ENCODE data around the gene ZBTB48. TPM values are rescaled to one million over a fixed set of nuclear protein-coding genes. Genes with fewer than 3 reads are reported as not detected.

The ZBTB48 gene
- total RNA-seq, 2 donors from 2014 or later: 39.2 to 50.6 TPM

- DNase-seq: peak; percentile 25 to 28
- H3K27ac Mint-ChIP-seq: no peak overlapping the region
Observed at GRCh38 chr1:6614929-6615785, 35.4 kb downstream of the ZBTB48 start.

GRCh38 chr1:6619045-6619444, 39.3 kb downstream of the ZBTB48 start:
- H3K9me3 Mint-ChIP-seq: no peaks in the 10 kb centered on the region

More at GRCh38 chr1:6614929-6615785, 35.4 kb downstream of the ZBTB48 start:
- no peaks in the 10 kb centered on the region for H3K9me3 Mint-ChIP-seq
- H3K4me1 Mint-ChIP-seq (ENCODE audit: low read depth): peaks cover 25% of the 10 kb centered on the region
- H3K27me3 Mint-ChIP-seq (ENCODE audit: low read depth): no peaks in the 10 kb centered on the region
- H3K36me3 Mint-ChIP-seq (ENCODE audit: insufficient read depth in 2 of 2): peaks cover 5 to 12% of the 10 kb centered on the region in 2 donors
- no peak for ATAC-seq (replicated peaks in 1 of 2)
- peak overlapping the region; percentile 62 to 79 for H3K4me3 Mint-ChIP-seq

GRCh38 chr1:6621429-6622391, 41.9 kb downstream of the ZBTB48 start:
- Mint-ChIP-seq H3K4me3 (no peak overlapping the region), H3K36me3 (ENCODE audit: insufficient read depth in 2 of 2) (peaks cover 2 to 12% of the 10 kb centered on the region in 2 donors), H3K27ac (no peak overlapping the region), H3K27me3 (ENCODE audit: low read depth) (no peaks in the 10 kb centered on the region), H3K9me3 (no peaks in the 10 kb centered on the region), H3K4me1 (ENCODE audit: low read depth) (peaks cover 16% of the 10 kb centered on the region)
- ATAC-seq (replicated peaks in 1 of 2) (no peak), DNase-seq (no peak)

More at GRCh38 chr1:6619045-6619444, 39.3 kb downstream of the ZBTB48 start:
- Mint-ChIP-seq H3K36me3 (ENCODE audit: insufficient read depth in 2 of 2) (peaks cover 3 to 17% of the 10 kb centered on the region in 2 donors), H3K4me3 (no peak overlapping the region), H3K27ac (no peak overlapping the region), H3K4me1 (ENCODE audit: low read depth) (peaks cover 15% of the 10 kb centered on the region), H3K27me3 (ENCODE audit: low read depth) (no peaks in the 10 kb centered on the region)
- DNase-seq: no peak
- ATAC-seq (replicated peaks in 1 of 2): no peak

GRCh38 chr1:6622396-6623152, 42.8 kb downstream of the ZBTB48 start:
- H3K4me3 Mint-ChIP-seq: no peak overlapping the region
- no peak for DNase-seq
- no peaks in the 10 kb centered on the region for H3K9me3 Mint-ChIP-seq
- no peak for ATAC-seq (replicated peaks in 1 of 2)
- peaks cover 3 to 12% of the 10 kb centered on the region in 2 donors for H3K36me3 Mint-ChIP-seq (ENCODE audit: insufficient read depth in 2 of 2)
- peaks cover 23% of the 10 kb centered on the region for H3K4me1 Mint-ChIP-seq (ENCODE audit: low read depth)
- no peak overlapping the region for H3K27ac Mint-ChIP-seq
- no peaks in the 10 kb centered on the region for H3K27me3 Mint-ChIP-seq (ENCODE audit: low read depth)

GRCh38 chr1:6623269-6623965, 43.6 kb downstream of the ZBTB48 start:
- Mint-ChIP-seq H3K27ac (no peak overlapping the region), H3K4me1 (ENCODE audit: low read depth) (peaks cover 26% of the 10 kb centered on the region), H3K9me3 (no peaks in the 10 kb centered on the region), H3K27me3 (ENCODE audit: low read depth) (no peaks in the 10 kb centered on the region), H3K36me3 (ENCODE audit: insufficient read depth in 2 of 2) (peaks cover 4 to 15% of the 10 kb centered on the region in 2 donors), H3K4me3 (peak overlapping the region in 1 of 2 donors; percentile 41)
- DNase-seq (no peak), ATAC-seq (replicated peaks in 1 of 2) (no peak)

- no peaks in the 10 kb centered on the region for H3K9me3 Mint-ChIP-seq
- H3K36me3 Mint-ChIP-seq (ENCODE audit: insufficient read depth in 2 of 2): peaks cover 4 to 17% of the 10 kb centered on the region in 2 donors
Observed at GRCh38 chr1:6624710-6625583, 45.2 kb downstream of the ZBTB48 start, which contains the start of gene THAP3. Gene THAP3, plus strand, starts transcription at chr1:6624868. Its CDS starts 351 bp downstream, at chr1:6625219.

GRCh38 chr1:6625584-6626149, 45.9 kb downstream of the ZBTB48 start:
- Mint-ChIP-seq H3K4me3 (peak overlapping the region; percentile 88 to 91), H3K4me1 (ENCODE audit: low read depth) (peaks cover 26% of the 10 kb centered on the region), H3K9me3 (no peaks in the 10 kb centered on the region), H3K27ac (peak overlapping the region; percentile 85), H3K27me3 (ENCODE audit: low read depth) (no peaks in the 10 kb centered on the region), H3K36me3 (ENCODE audit: insufficient read depth in 2 of 2) (peaks cover 4 to 13% of the 10 kb centered on the region in 2 donors)
- DNase-seq (peak in 1 of 2 donors; percentile 43), ATAC-seq (replicated peaks in 1 of 2) (peak; percentile 49 to 50)

More at GRCh38 chr1:6624710-6625583, 45.2 kb downstream of the ZBTB48 start, which contains the start of gene THAP3:
- peak; percentile 94 to 96 for ATAC-seq (replicated peaks in 1 of 2)
- H3K4me1 Mint-ChIP-seq (ENCODE audit: low read depth): peaks cover 26% of the 10 kb centered on the region
- DNase-seq: peak; percentile 90 to 91
- H3K4me3 Mint-ChIP-seq: peak within 1 kb of the TSS; percentile 88 to 91
- no peaks in the 10 kb centered on the region for H3K27me3 Mint-ChIP-seq (ENCODE audit: low read depth)
- peak within 1 kb of the TSS; percentile 85 for H3K27ac Mint-ChIP-seq

- no peaks in the 10 kb centered on the region for H3K9me3 Mint-ChIP-seq
- no peak for DNase-seq
- peaks cover 26% of the 10 kb centered on the region for H3K4me1 Mint-ChIP-seq (ENCODE audit: low read depth)
- no peak overlapping the region for H3K27ac Mint-ChIP-seq
- ATAC-seq (replicated peaks in 1 of 2): no peak
- no peaks in the 10 kb centered on the region for H3K27me3 Mint-ChIP-seq (ENCODE audit: low read depth)
- peaks cover 4 to 13% of the 10 kb centered on the region in 2 donors for H3K36me3 Mint-ChIP-seq (ENCODE audit: insufficient read depth in 2 of 2)
- H3K4me3 Mint-ChIP-seq: peak overlapping the region; percentile 88 to 91
Observed at GRCh38 chr1:6627031-6627430, 47.2 kb downstream of the ZBTB48 start.

- no peak for DNase-seq
- no peak for ATAC-seq (replicated peaks in 1 of 2)
- no peaks in the 10 kb centered on the region for H3K27me3 Mint-ChIP-seq (ENCODE audit: low read depth)
- peak overlapping the region in 1 of 2 donors; percentile 6 for H3K4me3 Mint-ChIP-seq
- H3K9me3 Mint-ChIP-seq: no peaks in the 10 kb centered on the region
- peaks cover 4 to 16% of the 10 kb centered on the region in 2 donors for H3K36me3 Mint-ChIP-seq (ENCODE audit: insufficient read depth in 2 of 2)
- peaks cover 26% of the 10 kb centered on the region for H3K4me1 Mint-ChIP-seq (ENCODE audit: low read depth)
- H3K27ac Mint-ChIP-seq: peak overlapping the region; percentile 31
Observed at GRCh38 chr1:6627841-6628545, 48.2 kb downstream of the ZBTB48 start.

- H3K36me3 Mint-ChIP-seq (ENCODE audit: insufficient read depth in 2 of 2): peaks cover 5 to 16% of the 10 kb centered on the region in 2 donors
- H3K27me3 Mint-ChIP-seq (ENCODE audit: low read depth): no peaks in the 10 kb centered on the region
- no peaks in the 10 kb centered on the region for H3K9me3 Mint-ChIP-seq
Observed at GRCh38 chr1:6628971-6629479, 49.2 kb downstream of the ZBTB48 start.

More at GRCh38 chr1:6628971-6629479, 49.2 kb downstream of the ZBTB48 start:
- Mint-ChIP-seq H3K27ac (no peak overlapping the region), H3K4me1 (ENCODE audit: low read depth) (peaks cover 26% of the 10 kb centered on the region), H3K4me3 (no peak overlapping the region)
- ATAC-seq (replicated peaks in 1 of 2) (no peak), DNase-seq (no peak)

Measured in activated T-cell treated with anti-CD3 and anti-CD28 coated beads, Interleukin-2, amount 50 U/mL, for 72 hours (primary cell).